GM23338 (cell line): Measurements from ENCODE around the gene ACOXL. TPM values are rescaled to one million over a fixed set of nuclear protein-coding genes. Genes with fewer than 3 reads are reported as not detected.

ENCODE experiments used
- CREB1 ChIP-seq: fragments of 250-450 bp; sonication (Bioruptor Pico); IDR thresholded peaks from 2 replicates; pipeline ENCODE4 v1.5.0; 2020; ENCODE audit warnings: low read depth, mild to moderate bottlenecking, moderate library complexity
- CTCF ChIP-seq, 2 experiments: fragments of 200-600 bp in 1 of 2; sonication (generic) in 1 of 2; conservative IDR thresholded peaks; 2 replicates each; pipeline versions ENCODE4 v1.5.1 to v1.6.1; 2016 to 2017; ENCODE audit warnings: antibody characterized with exemption in 2 of 2, low read depth in 2 of 2, mild to moderate bottlenecking in 2 of 2, moderate library complexity in 1 of 2
- ETS1 ChIP-seq: IDR thresholded peaks from 2 replicates; pipeline ENCODE4 v1.6.1; 2016; ENCODE audit warnings: antibody characterized with exemption
- EZH2phosphoT487 ChIP-seq: fragments of 200-600 bp; sonication (generic); IDR thresholded peaks from one replicate; pipeline ENCODE4 v1.8.1; 2018; ENCODE audit warnings: antibody characterized with exemption; ENCODE audit not compliant: unreplicated experiment
- JUNB ChIP-seq: IDR thresholded peaks from one replicate; pipeline ENCODE4 v1.6.1; 2016; ENCODE audit warnings: antibody characterized with exemption; ENCODE audit not compliant: unreplicated experiment
- NANOG ChIP-seq: IDR thresholded peaks from 2 replicates; pipeline ENCODE4 v1.6.1; 2016; ENCODE audit warnings: antibody characterized with exemption, borderline replicate concordance
- POLR2AphosphoS5 ChIP-seq: IDR thresholded peaks from 2 replicates; pipeline ENCODE4 v1.6.1; 2016; ENCODE audit warnings: antibody characterized with exemption, low read depth
- REST ChIP-seq: IDR thresholded peaks from one replicate; pipeline ENCODE4 v1.6.1; 2018; ENCODE audit warnings: antibody characterized with exemption; ENCODE audit not compliant: unreplicated experiment
- ZNF114 ChIP-seq: fragments of 250-450 bp; sonication (Bioruptor Pico); IDR thresholded peaks from 2 replicates; pipeline ENCODE4 v1.5.0; 2020; ENCODE audit warnings: mild to moderate bottlenecking, moderate library complexity
- ZNF331 ChIP-seq: fragments of 250-450 bp; sonication (Bioruptor Pico); IDR thresholded peaks from 2 replicates; pipeline ENCODE4 v1.5.0; 2020; ENCODE audit warnings: low read depth, mild to moderate bottlenecking, moderate library complexity
- ZNF462 ChIP-seq: fragments of 250-450 bp; sonication (Bioruptor Pico); IDR thresholded peaks from 2 replicates; pipeline ENCODE4 v1.5.0; 2020; ENCODE audit warnings: mild to moderate bottlenecking, moderate library complexity
- polyA plus RNA-seq: library from polyadenylated mRNA; unstranded; fragments of >200 nt; fragmentation: Nextera tagmentation; extraction: Ambion mirVana; gene quantifications from 2 replicates; pipeline ENCODE4 v1.2.1, GENCODE V29; 2016
- total RNA-seq: library from RNA; depleted of rRNA; stranded (reverse); fragments of >200 nt; shearing (Covaris generic); gene quantifications from 2 replicates; pipeline ENCODE4 v1.2.3, GENCODE V29; 2014

The ACOXL gene
- total and polyA plus RNA-seq, 2 experiments from 2014 or later, result 9.0 to 14.7 TPM

- no peak for TF ChIP-seq ZNF462
- TF ChIP-seq POLR2AphosphoS5, result no peak
- TF ChIP-seq ZNF331 (CRISPR knock-in tag), result no peak
- no peak for TF ChIP-seq REST
- TF ChIP-seq ETS1, result no peak
- no peak for TF ChIP-seq CTCF (conservative IDR thresholded peaks at IDR 0.05; ENCODE audit: low read depth in 2 of 2)
- TF ChIP-seq ZNF114 (CRISPR knock-in tag), result no peak
- no peak for TF ChIP-seq JUNB
- no peak for TF ChIP-seq EZH2phosphoT487
- no peak for TF ChIP-seq NANOG
- TF ChIP-seq CREB1 (CRISPR knock-in tag), result no peak
Measured at GRCh38 chr2:110793034-110793433, 60.7 kb downstream of the ACOXL start (continued).
